ENCODE measurements around the gene GRIN2C. TPM values are rescaled to one million over a fixed set of nuclear protein-coding genes. Genes with fewer than 3 reads are reported as not detected.

Gene GRIN2C
- total RNA-seq, 1 donor from 2014 or later, result not detected

DNA sequence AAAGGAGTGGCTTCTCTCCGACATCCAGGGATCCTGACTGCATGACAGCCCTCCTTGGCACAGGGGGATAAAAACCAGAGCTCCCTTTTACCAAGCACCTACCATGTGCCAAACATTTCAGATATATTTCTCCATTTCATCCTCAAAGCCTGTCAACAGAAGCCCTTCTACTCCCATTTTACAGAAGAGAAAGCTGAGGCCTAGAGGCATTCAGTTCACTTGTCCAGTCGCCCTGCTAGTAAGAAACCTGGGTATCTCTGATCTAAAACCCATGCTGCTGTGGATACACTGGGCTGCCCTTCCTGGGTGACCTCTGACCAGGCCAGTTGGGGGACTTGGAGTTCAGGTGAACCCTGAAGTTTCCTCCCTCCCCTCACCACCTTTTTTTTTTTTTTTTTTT lies 19.0 kb upstream of the GRIN2C start:
- peaks cover 11% of the 10 kb centered on the region for H3K27me3 Mint-ChIP-seq (ENCODE audit: insufficient read depth, low read depth)
- no peaks in the 10 kb centered on the region for H3K79me2 ChIP-seq (ENCODE audit: low read depth)
- no peaks in the 10 kb centered on the region for H3K36me3 Mint-ChIP-seq
- no peaks in the 10 kb centered on the region for H4K20me1 ChIP-seq (ENCODE audit: low read depth)
- H3K4me1 Mint-ChIP-seq, result peaks cover 10% of the 10 kb centered on the region
- peaks cover 5% of the 10 kb centered on the region for H3F3A ChIP-seq (ENCODE audit: low read depth)
- H3K4me2 ChIP-seq, result no peak overlapping the region
- TF ChIP-seq EZH2 (IDR thresholded peaks at IDR 0.05), result no peak
- H3K27ac ChIP-seq, result no peak overlapping the region
- no peaks in the 10 kb centered on the region for H3K27me3 ChIP-seq
- DNase-seq (ENCODE audit: low spot score), result no peak
- H3K36me3 ChIP-seq, result no peaks in the 10 kb centered on the region
- H3K4me1 ChIP-seq, result peaks cover 11% of the 10 kb centered on the region
- H3K9me3 ChIP-seq (ENCODE audit: low read depth), result no peaks in the 10 kb centered on the region
- H3K4me3 ChIP-seq, result no peak overlapping the region
- H3K9ac ChIP-seq, result no peak overlapping the region
- no peak overlapping the region for H3K4me3 Mint-ChIP-seq
- H3K9me3 Mint-ChIP-seq, result no peaks in the 10 kb centered on the region
- H3K27ac Mint-ChIP-seq, result no peak overlapping the region
- H2AFZ ChIP-seq (replicated peaks), result no peak overlapping the region

DNA sequence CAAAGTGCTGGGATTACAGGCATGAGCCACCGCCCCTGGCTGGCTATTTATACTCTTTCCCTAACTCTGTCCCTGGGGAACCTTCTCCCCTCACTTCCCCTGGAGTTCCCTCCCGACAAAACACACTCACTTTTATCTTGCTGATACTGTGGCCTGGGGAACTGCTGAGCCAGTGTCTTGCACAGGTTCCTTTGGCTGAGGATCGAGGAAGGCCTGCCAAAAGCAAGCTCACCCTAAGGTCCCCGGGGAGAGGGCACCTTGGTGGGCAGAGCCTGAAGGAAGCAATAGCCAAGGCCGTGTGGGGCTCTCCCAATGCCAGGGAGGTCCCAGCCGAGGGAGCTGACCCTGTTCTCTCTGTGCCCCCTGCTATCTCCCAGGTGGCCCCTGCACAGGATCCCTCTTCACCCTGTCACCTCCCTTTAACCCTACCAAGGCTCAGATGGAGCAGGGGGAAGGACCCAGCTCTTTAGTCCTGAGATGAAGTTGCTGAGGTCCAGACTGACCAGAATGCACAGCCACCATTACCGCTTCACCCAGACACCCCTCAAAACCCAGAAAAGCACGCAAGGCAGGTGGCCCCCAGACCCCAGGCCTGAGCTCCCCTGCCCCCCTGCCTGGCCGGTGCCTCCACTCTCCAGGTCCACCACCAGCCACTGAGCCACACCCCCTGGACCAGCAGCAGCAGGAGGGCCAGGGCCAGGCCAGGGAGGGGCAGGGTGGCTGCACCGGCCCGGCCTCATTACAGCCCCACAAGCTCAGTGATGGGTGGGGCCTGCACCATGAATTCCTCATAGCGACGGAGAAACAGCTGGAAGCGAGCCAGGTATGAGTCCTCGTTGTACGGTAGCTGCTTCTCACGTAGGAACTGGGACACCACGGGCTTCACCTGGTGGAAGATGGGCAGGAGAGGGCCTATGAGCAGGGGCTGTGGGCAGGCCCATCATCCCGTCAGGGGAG lies 18.2 kb upstream of the GRIN2C start:
- Histone ChIP-seq H3F3A (ENCODE audit: low read depth) (peaks cover 5% of the 10 kb centered on the region), H3K27me3 (no peaks in the 10 kb centered on the region), H4K20me1 (ENCODE audit: low read depth) (no peaks in the 10 kb centered on the region), H3K4me1 (peaks cover 8% of the 10 kb centered on the region), H2AFZ (replicated peaks) (no peak overlapping the region), H3K9me3 (ENCODE audit: low read depth) (no peaks in the 10 kb centered on the region), H3K4me3 (no peak overlapping the region), H3K4me2 (no peak overlapping the region), H3K36me3 (no peaks in the 10 kb centered on the region), H3K9ac (no peak overlapping the region), H3K27ac (no peak overlapping the region), H3K79me2 (ENCODE audit: low read depth) (no peaks in the 10 kb centered on the region)
- Mint-ChIP-seq H3K4me3 (no peak overlapping the region), H3K4me1 (peaks cover 10% of the 10 kb centered on the region), H3K36me3 (no peaks in the 10 kb centered on the region), H3K27ac (no peak overlapping the region), H3K9me3 (no peaks in the 10 kb centered on the region), H3K27me3 (ENCODE audit: insufficient read depth, low read depth) (peaks cover 12% of the 10 kb centered on the region)
- DNase-seq (ENCODE audit: low spot score), result no peak
- TF ChIP-seq, protein P1, sequence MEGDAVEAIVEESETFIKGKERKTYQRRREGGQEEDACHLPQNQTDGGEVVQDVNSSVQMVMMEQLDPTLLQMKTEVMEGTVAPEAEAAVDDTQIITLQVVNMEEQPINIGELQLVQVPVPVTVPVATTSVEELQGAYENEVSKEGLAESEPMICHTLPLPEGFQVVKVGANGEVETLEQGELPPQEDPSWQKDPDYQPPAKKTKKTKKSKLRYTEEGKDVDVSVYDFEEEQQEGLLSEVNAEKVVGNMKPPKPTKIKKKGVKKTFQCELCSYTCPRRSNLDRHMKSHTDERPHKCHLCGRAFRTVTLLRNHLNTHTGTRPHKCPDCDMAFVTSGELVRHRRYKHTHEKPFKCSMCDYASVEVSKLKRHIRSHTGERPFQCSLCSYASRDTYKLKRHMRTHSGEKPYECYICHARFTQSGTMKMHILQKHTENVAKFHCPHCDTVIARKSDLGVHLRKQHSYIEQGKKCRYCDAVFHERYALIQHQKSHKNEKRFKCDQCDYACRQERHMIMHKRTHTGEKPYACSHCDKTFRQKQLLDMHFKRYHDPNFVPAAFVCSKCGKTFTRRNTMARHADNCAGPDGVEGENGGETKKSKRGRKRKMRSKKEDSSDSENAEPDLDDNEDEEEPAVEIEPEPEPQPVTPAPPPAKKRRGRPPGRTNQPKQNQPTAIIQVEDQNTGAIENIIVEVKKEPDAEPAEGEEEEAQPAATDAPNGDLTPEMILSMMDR (IDR thresholded peaks at IDR 0.05), result no peak
- no peak for TF ChIP-seq EZH2phosphoT487 (IDR thresholded peaks at IDR 0.05)
- TF ChIP-seq EZH2 (IDR thresholded peaks at IDR 0.05), result no peak

DNA sequence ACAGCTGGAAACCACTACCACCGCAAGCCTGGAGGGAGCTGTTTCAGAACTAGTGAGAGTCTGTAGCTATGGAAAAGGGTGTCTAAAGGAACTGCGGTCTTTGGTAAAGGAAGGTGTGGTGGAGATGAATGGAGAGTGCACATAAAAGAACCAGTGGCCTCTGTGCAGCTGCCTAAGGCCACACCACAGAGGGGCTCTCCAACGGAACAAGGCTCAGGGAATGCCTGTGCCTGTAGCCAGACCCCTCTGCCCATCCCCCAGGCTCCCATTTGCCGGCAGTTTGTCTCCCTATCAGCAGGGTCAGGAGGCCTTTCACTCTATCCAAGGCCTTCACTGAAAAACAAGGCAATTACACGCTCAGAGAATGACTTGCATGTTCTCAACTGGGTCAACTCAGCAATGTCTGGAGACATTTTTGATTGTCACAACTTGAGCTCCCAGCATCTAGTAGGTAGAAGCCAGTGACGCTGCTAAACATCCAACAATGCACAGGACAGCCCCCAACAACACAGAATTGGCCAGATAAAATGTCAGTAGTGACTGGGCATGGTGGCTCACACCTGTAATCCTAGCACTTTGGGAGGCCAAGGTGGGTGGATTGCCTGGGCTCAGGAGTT lies 16.4 kb upstream of the GRIN2C start:
- H3K27me3 ChIP-seq, result no peaks in the 10 kb centered on the region
- no peak for DNase-seq (ENCODE audit: low spot score)
- H3K27ac ChIP-seq, result no peak overlapping the region
- H3K36me3 ChIP-seq, result no peaks in the 10 kb centered on the region
- Mint-ChIP-seq H3K27ac (no peak overlapping the region), H3K9me3 (no peaks in the 10 kb centered on the region), H3K27me3 (ENCODE audit: insufficient read depth, low read depth) (peaks cover 17% of the 10 kb centered on the region), H3K4me1 (peaks cover 15% of the 10 kb centered on the region), H3K36me3 (no peaks in the 10 kb centered on the region), H3K4me3 (no peak overlapping the region)
- no peak overlapping the region for H3K4me3 ChIP-seq
- peak overlapping the region; percentile 63 for H2AFZ ChIP-seq (replicated peaks)
- peaks cover 5% of the 10 kb centered on the region for H3K4me1 ChIP-seq
- H3K9me3 ChIP-seq (ENCODE audit: low read depth), result no peaks in the 10 kb centered on the region
- peaks cover 5% of the 10 kb centered on the region for H3F3A ChIP-seq (ENCODE audit: low read depth)
- H3K79me2 ChIP-seq (ENCODE audit: low read depth), result no peaks in the 10 kb centered on the region
- TF ChIP-seq, protein P1 (IDR thresholded peaks at IDR 0.05), result no peak
- TF ChIP-seq EZH2 (IDR thresholded peaks at IDR 0.05) (no peak), EZH2phosphoT487 (IDR thresholded peaks at IDR 0.05) (no peak)
- no peaks in the 10 kb centered on the region for H4K20me1 ChIP-seq (ENCODE audit: low read depth)
- H3K9ac ChIP-seq, result no peak overlapping the region
- no peak overlapping the region for H3K4me2 ChIP-seq
